Fibroblast of lung (primary cell): ENCODE data around the gene BCL3. TPM values are rescaled to one million over a fixed set of nuclear protein-coding genes. Genes with fewer than 3 reads are reported as not detected.

Experiments
- DNase-seq, 2 donors: peaks; one replicate each; pipeline versions ENCODE4 v3.0.0 to v3.0.0-alpha.2; 2010; ENCODE audit warnings: low read depth in 2 of 2
- H2AFZ ChIP-seq: 2 replicates; pipeline ENCODE4 v1.5.1; 2012; ENCODE audit warnings: low read length, control low read depth, inconsistent platforms
- H3K27ac ChIP-seq: 2 replicates; pipeline ENCODE4 v1.5.1; 2011; ENCODE audit warnings: low read length, control low read depth; ENCODE audit not compliant: insufficient read depth
- H3K27me3 ChIP-seq: 2 replicates; pipeline ENCODE4 v1.5.1; 2011; ENCODE audit warnings: mild to moderate bottlenecking, low read length; ENCODE audit not compliant: control insufficient read depth, insufficient read depth
- H3K36me3 ChIP-seq: 2 replicates; pipeline ENCODE4 v1.5.1; 2011; ENCODE audit warnings: low read length; ENCODE audit not compliant: control insufficient read depth, insufficient read depth
- H3K4me1 ChIP-seq: 2 replicates; pipeline ENCODE4 v1.5.1; 2011; ENCODE audit warnings: low read length; ENCODE audit not compliant: control insufficient read depth, insufficient read depth; ENCODE audit errors: extremely low read depth
- H3K4me2 ChIP-seq: 2 replicates; pipeline ENCODE4 v1.5.1; 2011; ENCODE audit warnings: low read length, control low read depth; ENCODE audit not compliant: insufficient read depth; ENCODE audit errors: extremely low read depth
- H3K4me3 ChIP-seq, 4 experiments: fragments of 200-600 bp in 1 of 4; sonication (generic) in 1 of 4; replicated peaks in 1 of 4; 2 replicates each; pipeline ENCODE4 v1.5.1; 2011 to 2016; ENCODE audit warnings: low read length in 4 of 4, low read depth in 3 of 4, mild to moderate bottlenecking in 3 of 4, control low read depth in 2 of 4, inconsistent platforms in 1 of 4, mixed read lengths in 1 of 4; ENCODE audit not compliant: insufficient read depth in 1 of 4; ENCODE audit errors: control extremely low read depth in 1 of 4
- H3K79me2 ChIP-seq: 2 replicates; pipeline ENCODE4 v1.5.1; 2012; ENCODE audit warnings: mild to moderate bottlenecking, low read length, inconsistent platforms; ENCODE audit not compliant: control insufficient read depth, insufficient read depth
- H3K9ac ChIP-seq: 2 replicates; pipeline ENCODE4 v1.5.1; 2011; ENCODE audit warnings: mild to moderate bottlenecking, low read length, control low read depth; ENCODE audit not compliant: insufficient read depth
- H3K9me3 ChIP-seq: 2 replicates; pipeline ENCODE4 v1.5.1; 2012; ENCODE audit warnings: low read depth, low read length; ENCODE audit not compliant: control insufficient read depth, insufficient read depth
- H4K20me1 ChIP-seq: 2 replicates; pipeline ENCODE4 v1.5.1; 2011; ENCODE audit warnings: low read length; ENCODE audit not compliant: control insufficient read depth, insufficient read depth; ENCODE audit errors: extremely low read depth
- CTCF ChIP-seq, 2 donors: IDR thresholded peaks in 1 of 2; conservative IDR thresholded peaks in 1 of 2; 1 replicate in 1 of 2; 2 replicates in 1 of 2; pipeline ENCODE4 v1.5.1; 2011 to 2012; ENCODE audit warnings: low read length in 2 of 2, control low read depth in 1 of 2, inconsistent platforms in 1 of 2, low read depth in 1 of 2, mild to moderate bottlenecking in 1 of 2
- EZH2 ChIP-seq: IDR thresholded peaks from 2 replicates; pipeline ENCODE4 v1.5.1; 2012; ENCODE audit warnings: low read length, control low read depth, mild to moderate bottlenecking; ENCODE audit errors: missing control alignments
- polyA plus RNA-seq, 2 donors: library from polyadenylated mRNA; depleted of rRNA in 1 of 2; stranded (reverse) in 1 of 2; unstranded in 1 of 2; fragments of >200 nt; gene quantifications; 2 replicates each; pipeline ENCODE4 v1.2.1, GENCODE V29; 2011 to 2012; ENCODE audit warnings: missing spikeins in 1 of 2
- total RNA-seq: library from RNA; depleted of rRNA; stranded (reverse); fragments of >200 nt; gene quantifications from 2 replicates; pipeline ENCODE4 v1.2.1, GENCODE V29; 2014

Gene BCL3
- total and polyA plus RNA-seq, 2 donors (not counting 1 experiment from before 2014, with no cell fraction given) = 6.8 to 20.6 TPM

GRCh38 chr19:44756089-44756562 is 7.6 kb downstream of the BCL3 start:
- H3K4me2 ChIP-seq = peak overlapping the region; percentile 3
- H3K9ac ChIP-seq = peak overlapping the region; percentile 10
- peaks cover 62% of the 10 kb centered on the region for H3K4me1 ChIP-seq
- peak overlapping the region; percentile 100 for H3K27ac ChIP-seq
- TF ChIP-seq CTCF (conservative IDR thresholded peaks at IDR 0.05 in 1 of 2, IDR thresholded peaks at IDR 0.05 in 1 of 2; ENCODE audit: low read depth in 1 of 2, low read length in 2 of 2) (no peak), EZH2 (no peak)
- H3K4me3 ChIP-seq = peak overlapping the region in 1 of 4 experiments; percentile 20
- peaks cover 39% of the 10 kb centered on the region for H3K36me3 ChIP-seq
- no peaks in the 10 kb centered on the region for H3K27me3 ChIP-seq
- peaks cover 47% of the 10 kb centered on the region for H3K79me2 ChIP-seq
- H4K20me1 ChIP-seq = no peaks in the 10 kb centered on the region
- DNase-seq = peak in 1 of 2 donors; percentile 42
- H3K9me3 ChIP-seq = no peaks in the 10 kb centered on the region
- no peak overlapping the region for H2AFZ ChIP-seq

GRCh38 chr19:44757057-44757734 is 8.7 kb downstream of the BCL3 start:
- Histone ChIP-seq H3K9me3 (no peaks in the 10 kb centered on the region), H3K36me3 (peaks cover 34% of the 10 kb centered on the region), H3K27ac (peak overlapping the region; percentile 100), H3K4me3 (peak overlapping the region; percentile 42 to 61 (median 52)), H3K4me1 (peaks cover 54% of the 10 kb centered on the region), H3K4me2 (peak overlapping the region; percentile 87), H3K9ac (peak overlapping the region; percentile 86), H3K79me2 (peaks cover 36% of the 10 kb centered on the region), H4K20me1 (no peaks in the 10 kb centered on the region), H3K27me3 (no peaks in the 10 kb centered on the region), H2AFZ (no peak overlapping the region)
- TF ChIP-seq CTCF (conservative IDR thresholded peaks at IDR 0.05 in 1 of 2, IDR thresholded peaks at IDR 0.05 in 1 of 2; ENCODE audit: low read depth in 1 of 2, low read length in 2 of 2) (no peak), EZH2 (no peak)
- peak; percentile 76 to 79 for DNase-seq

- H3K27me3 ChIP-seq = no peaks in the 10 kb centered on the region
- H3K36me3 ChIP-seq = peaks cover 28% of the 10 kb centered on the region
- peak overlapping the region; percentile 87 for H3K4me2 ChIP-seq
- H3K79me2 ChIP-seq = peaks cover 29% of the 10 kb centered on the region
- H3K27ac ChIP-seq = peak overlapping the region; percentile 100
- peak overlapping the region; percentile 86 for H3K9ac ChIP-seq
- H3K4me1 ChIP-seq = peaks cover 47% of the 10 kb centered on the region
- H2AFZ ChIP-seq = no peak overlapping the region
- H3K4me3 ChIP-seq = peak overlapping the region; percentile 42 to 61 (median 52)
- peak in 1 of 2 donors; percentile 3 for TF ChIP-seq CTCF (conservative IDR thresholded peaks at IDR 0.05 in 1 of 2, IDR thresholded peaks at IDR 0.05 in 1 of 2; ENCODE audit: low read depth in 1 of 2, low read length in 2 of 2)
- no peak for TF ChIP-seq EZH2
- H3K9me3 ChIP-seq = no peaks in the 10 kb centered on the region
- H4K20me1 ChIP-seq = no peaks in the 10 kb centered on the region
- DNase-seq = peak; percentile 58 to 76
Observed at GRCh38 chr19:44757735-44758505, 9.4 kb downstream of the BCL3 start.
